COR-L47 (cell line): ENCODE results near the gene ZNF22.

Experiments used
- DNase-seq: peaks from one replicate; lab custom pipeline; 2025; lab: John Stamatoyannopoulos, UW

ZNF22 gene

DNA sequence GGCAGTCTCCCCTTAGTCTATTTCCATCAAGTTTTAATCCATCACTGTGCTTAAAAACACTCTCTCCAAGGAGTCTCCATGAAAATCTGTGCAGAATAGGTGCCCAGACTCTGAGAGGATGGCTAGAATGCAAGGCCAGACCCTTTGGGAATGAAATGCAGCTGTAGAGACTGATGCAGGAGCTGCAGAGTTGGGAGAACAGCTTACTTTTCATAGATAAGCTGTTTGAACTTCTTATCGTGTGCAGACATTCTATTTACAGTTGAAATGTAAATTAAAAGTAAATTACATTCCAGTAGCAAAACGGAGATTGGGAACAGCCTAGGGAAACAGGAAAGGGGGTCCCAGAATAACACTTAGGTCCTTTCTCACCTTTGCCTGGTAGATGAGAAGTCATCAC lies 14.9 kb downstream of the ZNF22 start:
- no peak for DNase-seq

DNA sequence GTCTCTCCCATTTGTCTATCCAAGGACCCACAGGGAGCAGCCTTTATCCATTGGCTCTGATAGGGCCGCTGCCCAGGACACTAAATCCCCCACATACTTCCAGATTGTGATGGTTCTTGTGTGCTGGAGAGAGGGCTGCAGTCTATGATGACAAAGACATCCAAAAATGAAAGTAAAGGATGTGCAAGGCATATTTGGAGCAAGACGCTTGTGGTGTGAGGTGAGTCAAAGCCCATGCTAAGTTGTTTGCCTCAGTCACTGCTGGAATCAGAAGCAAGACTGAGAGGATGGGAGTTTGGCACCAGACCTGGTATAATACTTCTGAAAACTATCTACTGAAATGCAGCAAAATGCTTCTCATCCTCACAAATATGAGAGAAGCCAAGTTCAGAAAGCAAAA lies 22.7 kb downstream of the ZNF22 start:
- DNase-seq: no peak

DNA sequence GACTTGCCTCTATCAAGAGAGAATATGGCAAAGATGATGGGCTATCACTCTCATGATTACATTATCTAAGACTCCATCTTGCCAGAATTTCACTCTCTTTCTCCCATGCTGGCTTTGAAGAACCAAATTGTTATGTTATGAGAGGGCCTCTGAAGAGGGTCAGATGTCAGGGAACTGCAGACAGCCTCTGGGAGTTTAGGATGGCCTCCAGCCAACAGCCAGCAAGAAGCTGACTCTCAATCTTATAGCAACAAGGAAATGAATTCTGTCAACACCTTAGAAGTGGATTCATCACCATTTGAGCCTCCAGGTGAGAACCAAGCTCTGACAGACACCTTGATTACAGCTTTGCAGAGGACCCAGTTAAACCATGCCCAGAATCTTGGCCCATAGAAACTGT lies 33.6 kb downstream of the ZNF22 start:
- DNase-seq: no peak

DNA sequence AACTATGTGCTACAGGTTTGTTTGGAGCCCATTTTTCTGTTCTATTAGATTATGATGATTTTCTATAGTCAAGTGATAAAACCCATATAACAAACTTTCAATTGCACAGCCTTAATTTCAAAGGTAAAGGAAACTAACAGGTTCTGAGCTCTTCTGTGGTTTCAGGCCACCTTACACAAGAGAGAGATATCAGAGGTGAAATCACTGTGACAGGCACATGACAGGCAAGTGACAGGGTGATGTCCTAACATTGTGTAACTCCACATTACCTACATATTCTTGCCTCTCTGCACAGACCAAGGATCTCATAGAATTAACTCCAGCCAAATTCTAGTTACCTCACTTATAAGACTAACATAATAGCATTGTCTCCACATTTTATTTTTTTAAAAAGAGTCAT lies 35.0 kb downstream of the ZNF22 start:
- no peak for DNase-seq

DNA sequence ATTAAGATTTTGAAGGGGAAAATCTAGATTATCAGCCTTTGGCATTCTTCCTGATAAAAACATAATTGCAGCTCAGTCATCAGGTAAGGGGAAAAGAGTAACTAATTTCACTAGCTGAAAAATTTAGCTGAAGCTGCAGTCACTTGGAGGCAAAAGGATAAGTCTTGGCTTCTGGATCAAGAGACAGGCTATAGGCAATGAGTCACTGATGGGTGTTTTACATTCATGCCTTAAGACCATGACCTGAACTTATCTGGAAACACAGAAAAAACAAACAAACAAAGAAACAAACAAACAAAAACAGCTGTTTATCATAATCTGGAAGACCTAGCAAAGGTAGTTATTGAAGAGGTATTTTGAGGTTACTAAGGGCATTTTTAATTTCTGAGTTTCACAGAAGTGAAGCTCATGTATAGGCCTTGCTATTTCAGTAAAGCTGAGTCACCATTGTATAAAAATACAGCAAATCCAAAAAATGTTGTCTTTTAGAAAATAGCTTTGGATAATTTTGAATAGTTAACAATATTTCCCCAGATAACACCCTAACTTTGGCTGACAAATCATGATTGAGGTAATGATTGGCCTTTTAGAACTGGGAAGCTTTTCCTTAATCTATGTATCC lies 40.3 kb downstream of the ZNF22 start:
- no peak for DNase-seq

DNA sequence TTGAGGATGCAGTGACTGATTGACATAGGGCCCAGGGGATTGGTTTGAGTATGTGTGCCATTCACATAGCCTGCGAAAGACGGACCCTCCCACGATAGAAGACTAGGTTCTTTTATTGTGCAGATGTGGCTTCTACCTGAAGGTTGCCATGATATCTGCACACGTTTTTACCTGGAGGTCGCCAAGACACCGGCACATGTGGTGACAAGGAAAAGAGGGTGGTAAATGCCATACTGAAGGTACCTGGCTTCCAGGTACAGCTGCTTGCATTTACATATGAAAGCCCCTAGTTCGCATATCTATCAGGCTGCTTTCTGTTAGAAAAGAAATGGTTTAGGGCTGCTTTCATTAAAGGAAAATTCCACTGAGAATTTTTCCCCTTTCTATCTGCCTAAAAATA lies 43.6 kb downstream of the ZNF22 start:
- DNase-seq: no peak

DNA sequence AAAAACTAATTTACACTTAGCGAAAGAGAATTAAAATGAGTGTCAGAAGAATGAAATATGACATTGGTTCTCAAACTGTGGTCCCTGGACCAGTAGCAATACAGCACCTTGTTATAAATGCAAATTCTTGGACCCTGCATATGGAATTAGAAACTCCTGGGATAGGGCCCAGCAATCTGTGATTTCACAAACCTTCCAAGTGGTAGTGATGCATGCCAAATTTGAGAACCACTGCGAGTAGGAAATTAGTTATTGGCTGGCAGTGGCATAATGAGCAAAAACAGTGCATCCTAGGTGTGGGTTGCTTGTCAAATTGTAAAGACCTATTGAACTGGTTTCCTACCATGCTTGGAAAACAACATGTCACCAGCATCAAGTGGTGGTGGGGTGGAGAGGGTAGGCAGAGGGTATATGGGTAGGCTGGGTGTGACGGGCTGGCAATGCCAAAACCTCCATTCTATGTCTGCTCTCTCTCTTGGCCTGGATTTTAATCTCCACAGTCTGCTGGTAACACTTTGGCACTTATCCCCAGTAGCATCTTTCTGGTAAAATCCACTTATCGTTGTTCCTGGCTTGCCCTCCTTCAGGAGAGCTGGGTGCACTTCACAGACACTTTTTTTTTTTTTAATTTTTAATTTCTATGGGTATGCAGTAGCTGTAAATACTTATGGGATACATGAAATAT lies 50.0 kb downstream of the ZNF22 start:
- DNase-seq: no peak

DNA sequence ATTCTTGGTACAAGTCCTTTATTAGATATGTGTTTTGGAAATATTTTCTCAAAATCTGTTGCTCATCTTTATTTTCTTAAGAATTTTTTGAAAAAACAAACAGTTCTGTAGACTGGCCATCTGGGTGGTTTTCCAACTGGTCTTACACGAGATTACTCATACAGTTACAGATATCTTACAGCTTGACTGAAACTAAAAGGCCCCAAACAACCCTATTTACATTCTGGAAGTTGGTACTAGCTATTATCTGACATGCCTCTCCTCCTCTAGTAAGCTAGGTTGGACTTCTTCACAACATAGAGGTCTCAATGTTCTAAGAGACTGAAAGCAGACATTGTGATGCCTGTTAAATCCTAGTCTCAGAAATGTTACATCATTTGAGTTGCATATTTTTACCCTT lies 52.0 kb downstream of the ZNF22 start:
- DNase-seq: no peak

DNA sequence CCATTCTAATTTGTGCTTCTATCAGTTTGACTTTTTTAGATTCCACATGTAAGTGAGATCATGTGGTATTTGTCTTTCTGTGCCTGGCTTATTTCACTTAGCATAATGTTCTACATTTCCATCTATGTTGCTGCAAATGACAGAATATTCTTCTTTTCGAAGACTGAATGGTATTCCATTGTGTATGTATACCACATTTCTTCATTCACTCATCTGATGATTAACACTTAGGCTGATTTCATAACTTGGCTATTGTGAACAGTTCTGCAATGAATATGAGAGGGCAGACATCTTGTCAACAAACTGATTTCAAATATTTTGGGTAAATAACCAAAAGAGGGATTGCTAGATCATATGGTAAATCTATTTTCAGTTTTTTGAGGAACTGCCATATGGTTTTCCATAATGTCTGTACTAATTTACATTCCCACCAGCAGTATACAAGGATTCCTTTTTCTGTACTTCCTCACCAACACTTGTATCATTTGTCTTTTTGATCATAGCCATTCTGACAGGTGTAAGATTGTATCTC lies 52.9 kb downstream of the ZNF22 start:
- no peak for DNase-seq
